MCF 10A (cell line): Measurements from ENCODE around the gene CA12. TPM values are rescaled to one million over a fixed set of nuclear protein-coding genes. Genes with fewer than 3 reads are reported as not detected.

Experiments
- BruUV-seq: library from RNA; stranded (reverse); fragments of 400-500 nt; replicated peaks from 2 replicates; lab custom pipeline; 2021; lab: Mats Ljungman, UMichigan
- CTCF ChIA-PET: fragments of 300-600 bp; sonication (Branson Sonifier 250); formaldehyde crosslinking; extraction: SDS; loops from one replicate; lab custom pipeline; 2021; ENCODE audit warnings: antibody characterized with exemption, inconsistent platforms; lab: Yijun Ruan, JAX
- POLR2A ChIA-PET: fragments of 300-600, 350-650 bp; sonication (Branson Sonifier 250); formaldehyde crosslinking; extraction: SDS; loops from one replicate; lab custom pipeline; 2020; ENCODE audit warnings: antibody characterized with exemption, inconsistent platforms; lab: Yijun Ruan, JAX
- DNase-seq: peaks from one replicate; pipeline ENCODE4 v3.0.0-alpha.2; 2018; ENCODE audit not compliant: unreplicated experiment
- H3K27ac Mint-ChIP-seq: one replicate; pipeline ENCODE4 v1.8.0; 2022; ENCODE audit warnings: mild to moderate bottlenecking, low read depth, mixed read lengths; ENCODE audit not compliant: unreplicated experiment
- H3K27me3 Mint-ChIP-seq: one replicate; pipeline ENCODE4 v1.8.0; 2022; ENCODE audit warnings: mixed read lengths; ENCODE audit not compliant: insufficient read depth, unreplicated experiment
- H3K36me3 Mint-ChIP-seq: one replicate; pipeline ENCODE4 v1.8.0; 2022; ENCODE audit warnings: mild to moderate bottlenecking, moderate library complexity, mixed read lengths; ENCODE audit not compliant: insufficient read depth, unreplicated experiment
- H3K4me1 Mint-ChIP-seq: one replicate; pipeline ENCODE4 v1.8.0; 2022; ENCODE audit warnings: mixed read lengths; ENCODE audit not compliant: insufficient read depth, unreplicated experiment
- H3K4me3 Mint-ChIP-seq: one replicate; pipeline ENCODE4 v1.8.0; 2022; ENCODE audit warnings: mild to moderate bottlenecking, moderate library complexity, mixed read lengths; ENCODE audit not compliant: unreplicated experiment
- H3K9me3 Mint-ChIP-seq: one replicate; pipeline ENCODE4 v1.8.0; 2022; ENCODE audit warnings: mixed read lengths; ENCODE audit not compliant: unreplicated experiment
- intact Hi-C: fragments of 100-400 bp; cut with micrococcal nuclease; formaldehyde crosslinking; loops from 2 replicates; pipeline ENCODE4 v1.14.1; 2022
- total RNA-seq: library from RNA; stranded (reverse); gene quantifications from 2 replicates; pipeline ENCODE4 v1.2.3, GENCODE V29; 2022
- TF ChIP-seq, protein P1 (sequence below): fragments of 200-600 bp; IDR thresholded peaks from one replicate; pipeline ENCODE4 v1.8.0; 2022; ENCODE audit warnings: antibody characterized with exemption, mild to moderate bottlenecking; ENCODE audit not compliant: unreplicated experiment

The CA12 gene
- total RNA-seq, 1 experiment from 2014 or later: 19.6 TPM

DNA sequence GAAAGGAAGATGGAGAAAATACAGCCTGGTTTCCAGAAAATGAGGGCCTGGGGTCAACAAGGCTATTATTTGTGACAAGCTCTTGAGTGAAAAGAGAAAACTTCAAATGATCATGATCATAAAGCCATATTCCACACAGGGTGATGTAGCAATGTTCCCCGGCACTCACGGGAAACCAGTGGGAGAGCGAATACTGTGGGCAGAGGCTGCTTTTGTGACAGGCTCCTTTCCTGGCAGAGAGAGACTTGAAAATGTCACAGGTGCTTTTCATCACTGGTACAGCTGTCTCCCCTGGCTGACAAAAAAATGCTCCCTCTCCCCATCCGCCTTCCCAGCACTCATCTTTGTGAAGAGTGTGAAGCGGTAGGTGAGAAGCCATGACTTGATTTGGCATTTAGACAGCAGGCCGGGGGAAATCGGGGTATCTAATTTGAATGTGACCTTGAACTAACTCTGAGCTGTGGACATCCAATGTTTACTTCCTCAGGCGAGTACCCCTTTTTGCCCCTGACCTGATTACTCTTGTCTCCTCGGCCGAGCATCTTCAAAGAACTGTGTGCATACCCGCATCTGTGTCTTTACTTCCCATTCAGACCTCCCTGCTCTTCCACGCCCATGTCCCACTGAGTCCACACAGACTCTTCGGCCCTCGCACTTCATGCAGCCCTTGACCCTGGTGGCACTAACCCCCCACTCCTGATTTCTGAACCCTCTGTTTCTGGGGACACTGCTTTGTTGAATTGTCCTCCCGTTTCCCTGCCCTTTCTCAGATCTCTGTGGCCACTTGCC is 23.2 kb downstream of the CA12 start:
- Mint-ChIP-seq H3K27me3 (no peaks in the 10 kb centered on the region), H3K27ac (no peak overlapping the region), H3K4me1 (no peaks in the 10 kb centered on the region), H3K4me3 (no peak overlapping the region), H3K9me3 (no peaks in the 10 kb centered on the region), H3K36me3 (peaks cover 10% of the 10 kb centered on the region)
- intact Hi-C loops: no loop called here
- no TSS peak for BruUV-seq
- no peak for DNase-seq
- ChIA-PET CTCF (no interaction called here), POLR2A (interaction anchor here (0.8 to 2.1 kb wide), 2 partner anchors 9 to 13 kb away, joined by 3 to 7 read pairs; no protein-coding TSS in a partner anchor)
- TF ChIP-seq, protein P1, sequence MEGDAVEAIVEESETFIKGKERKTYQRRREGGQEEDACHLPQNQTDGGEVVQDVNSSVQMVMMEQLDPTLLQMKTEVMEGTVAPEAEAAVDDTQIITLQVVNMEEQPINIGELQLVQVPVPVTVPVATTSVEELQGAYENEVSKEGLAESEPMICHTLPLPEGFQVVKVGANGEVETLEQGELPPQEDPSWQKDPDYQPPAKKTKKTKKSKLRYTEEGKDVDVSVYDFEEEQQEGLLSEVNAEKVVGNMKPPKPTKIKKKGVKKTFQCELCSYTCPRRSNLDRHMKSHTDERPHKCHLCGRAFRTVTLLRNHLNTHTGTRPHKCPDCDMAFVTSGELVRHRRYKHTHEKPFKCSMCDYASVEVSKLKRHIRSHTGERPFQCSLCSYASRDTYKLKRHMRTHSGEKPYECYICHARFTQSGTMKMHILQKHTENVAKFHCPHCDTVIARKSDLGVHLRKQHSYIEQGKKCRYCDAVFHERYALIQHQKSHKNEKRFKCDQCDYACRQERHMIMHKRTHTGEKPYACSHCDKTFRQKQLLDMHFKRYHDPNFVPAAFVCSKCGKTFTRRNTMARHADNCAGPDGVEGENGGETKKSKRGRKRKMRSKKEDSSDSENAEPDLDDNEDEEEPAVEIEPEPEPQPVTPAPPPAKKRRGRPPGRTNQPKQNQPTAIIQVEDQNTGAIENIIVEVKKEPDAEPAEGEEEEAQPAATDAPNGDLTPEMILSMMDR: no peak

DNA sequence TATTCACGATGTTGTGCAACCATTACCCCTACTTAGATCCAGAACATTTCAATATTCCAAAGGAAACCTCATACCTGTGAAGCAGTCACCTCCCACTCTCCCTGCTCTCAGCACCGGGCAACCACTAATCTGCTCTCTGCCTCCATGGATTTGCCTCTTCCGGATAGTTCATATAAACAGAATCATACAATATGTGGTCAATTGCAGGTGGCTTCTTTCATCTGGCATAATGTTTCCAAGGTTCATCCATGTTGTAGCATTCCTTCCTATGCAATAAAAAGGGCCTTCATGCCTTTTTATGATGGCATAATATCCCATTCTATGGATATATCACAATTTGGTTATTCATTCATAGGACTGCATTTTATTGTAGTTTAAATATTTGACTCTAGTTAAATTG is 23.9 kb downstream of the CA12 start:
- Mint-ChIP-seq H3K27me3 (no peaks in the 10 kb centered on the region), H3K4me3 (no peak overlapping the region), H3K27ac (no peak overlapping the region), H3K9me3 (no peaks in the 10 kb centered on the region), H3K36me3 (peaks cover 10% of the 10 kb centered on the region), H3K4me1 (no peaks in the 10 kb centered on the region)
- POLR2A ChIA-PET: interaction anchor here (0.8 kb wide), 1 partner anchor 14 kb away, joined by 3 read pairs; no protein-coding TSS in a partner anchor
- intact Hi-C loops: no loop called here
- TF ChIP-seq, protein P1: no peak
- CTCF ChIA-PET: no interaction called here
- no peak for DNase-seq
- no TSS peak for BruUV-seq

DNA sequence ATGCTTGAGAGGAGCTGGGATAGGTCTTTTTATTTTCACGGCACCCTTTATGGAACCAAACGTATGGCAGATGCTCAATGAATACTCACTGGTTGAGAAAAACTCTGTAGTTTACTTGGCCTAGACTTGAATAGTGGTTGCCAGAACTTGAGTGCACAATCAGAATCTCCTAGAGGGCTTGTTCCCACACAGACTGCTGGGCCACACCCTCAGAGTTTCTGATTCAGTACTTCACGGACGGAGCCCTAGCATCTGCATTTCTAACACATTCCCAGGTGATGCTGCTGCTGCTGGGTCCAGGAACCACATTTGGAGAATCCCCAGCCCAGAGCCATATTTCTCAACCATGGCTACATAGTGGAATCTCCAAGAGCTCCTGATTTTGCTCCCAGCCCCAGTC is 24.6 kb downstream of the CA12 start:
- peaks cover 10% of the 10 kb centered on the region for H3K36me3 Mint-ChIP-seq
- no peaks in the 10 kb centered on the region for H3K27me3 Mint-ChIP-seq
- CTCF ChIA-PET: interaction anchor here (0.6 kb wide), 1 partner anchor 37 kb away, joined by 3 read pairs; no protein-coding TSS in a partner anchor
- H3K4me3 Mint-ChIP-seq: no peak overlapping the region
- no TSS peak for BruUV-seq
- intact Hi-C loops: no loop called here
- no peak for DNase-seq
- no peaks in the 10 kb centered on the region for H3K4me1 Mint-ChIP-seq
- no peak overlapping the region for H3K27ac Mint-ChIP-seq
- POLR2A ChIA-PET: interaction anchor here (0.9 kb wide), 1 partner anchor 11 kb away, joined by 3 read pairs; no protein-coding TSS in a partner anchor
- TF ChIP-seq, protein P1: no peak
- no peaks in the 10 kb centered on the region for H3K9me3 Mint-ChIP-seq

DNA sequence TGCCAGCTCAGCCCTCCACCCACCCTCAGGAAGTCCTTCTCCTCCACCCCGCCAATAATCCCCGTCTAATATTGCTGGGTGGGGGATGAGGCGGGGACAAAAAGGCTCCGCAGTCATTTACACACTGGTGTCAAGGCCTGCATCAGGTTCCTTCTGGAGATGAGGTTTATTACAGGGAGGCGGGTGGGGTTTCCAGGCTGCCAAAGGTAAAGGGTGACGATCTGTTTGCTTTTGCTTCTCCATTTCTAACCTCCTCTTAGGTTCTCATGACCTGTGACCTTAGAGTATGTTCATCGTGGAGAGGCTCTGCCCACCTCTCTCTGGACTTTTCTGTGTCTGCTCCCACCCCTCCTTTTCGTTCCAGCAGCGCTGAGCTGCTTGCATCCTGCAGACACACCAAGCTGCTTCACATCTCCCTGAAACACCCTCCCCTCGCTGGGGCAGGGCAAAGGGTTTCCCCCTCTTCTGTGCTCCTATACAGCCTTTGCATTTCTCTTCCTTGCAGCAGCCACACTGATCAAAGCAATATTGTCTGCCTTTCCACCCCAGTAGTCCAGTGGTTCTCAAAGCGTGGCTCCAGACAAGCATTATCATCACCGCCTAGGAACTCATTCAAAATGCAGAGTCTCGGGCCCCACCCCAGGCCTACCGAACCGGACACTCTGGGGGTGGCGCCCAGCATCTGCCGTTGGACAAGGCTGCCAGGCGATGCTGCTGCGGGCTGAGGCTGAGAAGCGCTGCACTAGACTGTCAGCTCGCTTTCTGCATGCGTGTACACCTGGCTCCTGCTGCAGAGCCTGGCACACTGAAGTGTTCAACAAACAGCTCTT is 26.6 kb downstream of the CA12 start:
- Mint-ChIP-seq H3K4me3 (no peak overlapping the region), H3K27me3 (no peaks in the 10 kb centered on the region), H3K4me1 (peaks cover 9% of the 10 kb centered on the region), H3K9me3 (no peaks in the 10 kb centered on the region), H3K27ac (no peak overlapping the region), H3K36me3 (peaks cover 4% of the 10 kb centered on the region)
- ChIA-PET CTCF (no interaction called here), POLR2A (interaction anchor here (1.1 kb wide), 1 partner anchor 198 kb away, joined by 3 read pairs; no protein-coding TSS in a partner anchor)
- intact Hi-C loops: no loop called here
- TF ChIP-seq, protein P1: no peak
- BruUV-seq: no TSS peak
- DNase-seq: no peak
